ENCODE data around the gene NEURL3. TPM values are rescaled to one million over a fixed set of nuclear protein-coding genes. Genes with fewer than 3 reads are reported as not detected.

NEURL3 gene
- total and polyA plus RNA-seq, 2 donors (not counting 3 experiments of a cell fraction or from before 2014, with no cell fraction given): not detected

DNA sequence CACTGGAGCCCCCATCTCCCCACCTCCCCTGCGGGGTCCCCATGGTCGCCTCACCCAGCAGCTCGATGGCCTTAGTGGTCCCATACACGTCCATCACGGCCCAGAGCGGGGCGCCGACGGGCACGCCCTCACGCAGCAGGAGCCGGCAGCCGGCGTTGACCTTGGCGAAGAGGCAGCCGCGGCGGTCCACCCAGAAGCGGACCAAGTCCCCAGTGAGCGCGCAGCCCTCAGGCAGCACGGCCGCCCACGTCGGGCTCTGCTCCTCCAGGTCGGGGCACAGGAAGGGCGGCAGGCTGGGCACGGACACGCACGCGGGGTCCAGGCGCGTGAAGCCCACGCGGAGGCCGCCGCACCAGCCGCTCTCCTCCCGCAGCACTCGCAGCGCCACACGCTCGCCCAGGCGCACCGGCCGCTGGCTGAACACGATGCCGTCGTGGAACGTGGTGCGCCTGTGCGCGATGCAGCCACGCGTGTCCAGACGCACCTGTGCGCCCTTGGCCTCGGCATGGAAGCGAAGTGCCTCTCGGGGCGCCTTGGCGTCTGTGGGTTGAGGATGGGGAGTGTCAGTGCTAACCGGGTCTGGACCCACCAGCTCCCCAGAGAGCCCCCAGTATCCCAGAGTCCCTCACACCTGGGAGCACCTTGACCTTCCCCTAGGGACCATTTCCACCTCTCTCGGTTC is 4.6 kb downstream of the NEURL3 start:
- Histone ChIP-seq H3K79me2 (ENCODE audit: control insufficient read depth, insufficient read depth, low read length) (no peaks in the 10 kb centered on the region), H3K27me3 (ENCODE audit: control insufficient read depth in 2 of 2, insufficient read depth in 2 of 2, low read length in 2 of 2) (peaks cover 34 to 39% of the 10 kb centered on the region in 2 experiments), H2AFZ (ENCODE audit: low read depth, low read length) (no peak overlapping the region), H3K27ac (ENCODE audit: insufficient read depth, low read depth, low read length) (no peak overlapping the region), H3K36me3 (ENCODE audit: control insufficient read depth in 2 of 2, extremely low read depth in 1 of 2, insufficient read depth in 2 of 2, low read length in 2 of 2) (no peaks in the 10 kb centered on the region), H3K9me3 (replicated peaks; ENCODE audit: control insufficient read depth, insufficient read depth, low read length) (no peaks in the 10 kb centered on the region), H3K4me3 (replicated peaks in 1 of 3; ENCODE audit: insufficient read depth in 1 of 3, low read depth in 1 of 3, low read length in 3 of 3) (no peak overlapping the region), H4K20me1 (replicated peaks; ENCODE audit: control insufficient read depth, extremely low read depth, insufficient read depth, low read length) (no peaks in the 10 kb centered on the region), H3K4me1 (ENCODE audit: control insufficient read depth, extremely low read depth, insufficient read depth, low read length) (no peaks in the 10 kb centered on the region), H3K9ac (replicated peaks; ENCODE audit: extremely low read depth, insufficient read depth, low read length) (no peak overlapping the region), H3K9me1 (replicated peaks; ENCODE audit: control insufficient read depth, extremely low read depth, insufficient read depth, low read length) (no peaks in the 10 kb centered on the region), H3K4me2 (ENCODE audit: insufficient read depth, low read length) (no peak overlapping the region)
- no peak for DNase-seq (ENCODE audit: low read depth, low spot score)
- dilution Hi-C loops (cut with MboI; ENCODE audit: extremely low pct_ligation_motif_present, low sequenced_read_pairs) (no loop called here), intact Hi-C loops (cut with micrococcal nuclease) (loop anchor here (10.0 kb wide), 1 partner anchor 296 kb away; the partner anchor contains the start of gene STARD7)
- FAIRE-seq: no peak
- CTCF ChIA-PET: no interaction called here
- peak; percentile 74 for TF ChIP-seq EZH2 (IDR thresholded peaks at IDR 0.05; ENCODE audit: borderline replicate concordance, low read depth, low read length, severe bottlenecking)
- TF ChIP-seq, protein P1, sequence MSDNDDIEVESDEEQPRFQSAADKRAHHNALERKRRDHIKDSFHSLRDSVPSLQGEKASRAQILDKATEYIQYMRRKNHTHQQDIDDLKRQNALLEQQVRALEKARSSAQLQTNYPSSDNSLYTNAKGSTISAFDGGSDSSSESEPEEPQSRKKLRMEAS (IDR thresholded peaks at IDR 0.05; ENCODE audit: insufficient read depth, insufficient read length): no peak
- POLR2A ChIA-PET: no interaction called here
- BruUV-seq (replicated peaks): no TSS peak

DNA sequence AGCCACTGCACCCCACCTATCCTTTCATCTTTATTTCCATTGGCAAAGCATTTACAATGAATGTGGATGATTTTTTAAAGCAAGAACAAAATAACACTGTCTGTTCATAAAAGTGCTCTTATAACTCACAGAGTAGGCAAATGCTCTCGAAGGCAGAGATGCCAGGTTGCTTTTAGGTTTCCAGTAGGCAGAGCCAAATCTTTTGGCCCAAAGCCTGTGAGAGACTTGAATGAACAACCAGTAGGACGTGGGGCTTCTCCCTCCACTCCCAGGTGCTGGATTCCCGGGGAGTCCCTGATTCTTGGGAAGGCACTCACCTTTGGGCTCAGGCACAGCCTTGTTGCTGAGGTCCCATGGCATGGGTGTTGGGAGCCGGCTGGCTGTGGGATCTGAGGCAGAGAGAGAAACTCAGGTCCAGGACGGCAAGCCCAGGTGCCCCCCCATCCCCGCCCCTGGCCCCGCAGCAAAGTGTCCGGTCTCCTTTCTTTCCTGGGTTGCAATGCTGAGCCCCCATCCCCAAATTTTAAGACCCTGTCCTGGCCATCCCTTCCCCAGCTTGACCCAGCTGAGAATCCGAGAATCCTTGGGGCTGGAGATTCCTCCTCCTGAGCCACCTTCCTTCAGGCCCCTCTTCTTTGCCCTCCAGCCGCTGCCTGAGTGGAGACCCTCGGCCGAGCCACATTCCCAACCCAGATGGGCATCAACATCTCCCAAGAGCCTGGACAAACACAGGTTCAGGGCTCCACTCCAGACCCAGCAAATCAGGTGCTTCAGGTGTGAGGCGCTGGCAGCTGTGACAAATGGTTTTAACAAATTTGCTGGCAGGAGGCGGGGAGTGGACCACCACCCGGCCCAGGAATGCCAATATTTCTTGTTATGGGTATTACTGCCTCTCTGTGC is 5.8 kb downstream of the NEURL3 start:
- Histone ChIP-seq H2AFZ (ENCODE audit: low read depth, low read length) (no peak overlapping the region), H3K4me2 (ENCODE audit: insufficient read depth, low read length) (no peak overlapping the region), H3K4me1 (ENCODE audit: control insufficient read depth, extremely low read depth, insufficient read depth, low read length) (no peaks in the 10 kb centered on the region), H3K36me3 (ENCODE audit: control insufficient read depth in 2 of 2, extremely low read depth in 1 of 2, insufficient read depth in 2 of 2, low read length in 2 of 2) (no peaks in the 10 kb centered on the region), H3K9me1 (replicated peaks; ENCODE audit: control insufficient read depth, extremely low read depth, insufficient read depth, low read length) (no peaks in the 10 kb centered on the region), H4K20me1 (replicated peaks; ENCODE audit: control insufficient read depth, extremely low read depth, insufficient read depth, low read length) (no peaks in the 10 kb centered on the region), H3K4me3 (replicated peaks in 1 of 3; ENCODE audit: insufficient read depth in 1 of 3, low read depth in 1 of 3, low read length in 3 of 3) (no peak overlapping the region), H3K9ac (replicated peaks; ENCODE audit: extremely low read depth, insufficient read depth, low read length) (no peak overlapping the region), H3K79me2 (ENCODE audit: control insufficient read depth, insufficient read depth, low read length) (no peaks in the 10 kb centered on the region), H3K27me3 (ENCODE audit: control insufficient read depth in 2 of 2, insufficient read depth in 2 of 2, low read length in 2 of 2) (peaks cover 37 to 50% of the 10 kb centered on the region in 2 experiments), H3K27ac (ENCODE audit: insufficient read depth, low read depth, low read length) (no peak overlapping the region), H3K9me3 (replicated peaks; ENCODE audit: control insufficient read depth, insufficient read depth, low read length) (no peaks in the 10 kb centered on the region)
- DNase-seq (ENCODE audit: low read depth, low spot score): no peak
- BruUV-seq (replicated peaks): no TSS peak
- intact Hi-C loops (cut with micrococcal nuclease) (no loop called here), dilution Hi-C loops (cut with MboI; ENCODE audit: extremely low pct_ligation_motif_present, low sequenced_read_pairs) (no loop called here)
- ChIA-PET CTCF (no interaction called here), POLR2A (no interaction called here)
- no peak for FAIRE-seq
- TF ChIP-seq GATA2 (IDR thresholded peaks at IDR 0.05; ENCODE audit: insufficient read depth, insufficient read length, low read depth, low read length) (no peak), MYC (IDR thresholded peaks at IDR 0.05; ENCODE audit: low read depth, low read length) (no peak), EZH2 (IDR thresholded peaks at IDR 0.05; ENCODE audit: borderline replicate concordance, low read depth, low read length, severe bottlenecking) (no peak), POLR2A (IDR thresholded peaks at IDR 0.05; ENCODE audit: low read depth, low read length) (no peak), JUN (IDR thresholded peaks at IDR 0.05; ENCODE audit: borderline replicate concordance, insufficient read depth, insufficient read length, low read depth) (no peak), POLR2AphosphoS5 (IDR thresholded peaks at IDR 0.05; ENCODE audit: insufficient read depth, low read depth, low read length) (no peak), FOS (IDR thresholded peaks at IDR 0.05; ENCODE audit: borderline replicate concordance, insufficient read depth, low read length) (no peak)
- TF ChIP-seq, protein P2, sequence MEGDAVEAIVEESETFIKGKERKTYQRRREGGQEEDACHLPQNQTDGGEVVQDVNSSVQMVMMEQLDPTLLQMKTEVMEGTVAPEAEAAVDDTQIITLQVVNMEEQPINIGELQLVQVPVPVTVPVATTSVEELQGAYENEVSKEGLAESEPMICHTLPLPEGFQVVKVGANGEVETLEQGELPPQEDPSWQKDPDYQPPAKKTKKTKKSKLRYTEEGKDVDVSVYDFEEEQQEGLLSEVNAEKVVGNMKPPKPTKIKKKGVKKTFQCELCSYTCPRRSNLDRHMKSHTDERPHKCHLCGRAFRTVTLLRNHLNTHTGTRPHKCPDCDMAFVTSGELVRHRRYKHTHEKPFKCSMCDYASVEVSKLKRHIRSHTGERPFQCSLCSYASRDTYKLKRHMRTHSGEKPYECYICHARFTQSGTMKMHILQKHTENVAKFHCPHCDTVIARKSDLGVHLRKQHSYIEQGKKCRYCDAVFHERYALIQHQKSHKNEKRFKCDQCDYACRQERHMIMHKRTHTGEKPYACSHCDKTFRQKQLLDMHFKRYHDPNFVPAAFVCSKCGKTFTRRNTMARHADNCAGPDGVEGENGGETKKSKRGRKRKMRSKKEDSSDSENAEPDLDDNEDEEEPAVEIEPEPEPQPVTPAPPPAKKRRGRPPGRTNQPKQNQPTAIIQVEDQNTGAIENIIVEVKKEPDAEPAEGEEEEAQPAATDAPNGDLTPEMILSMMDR (IDR thresholded peaks at IDR 0.05; ENCODE audit: extremely low read depth in 1 of 2, insufficient read depth in 1 of 2, low read depth in 1 of 2, low read length in 2 of 2): no peak
- TF ChIP-seq, protein P1 (IDR thresholded peaks at IDR 0.05; ENCODE audit: insufficient read depth, insufficient read length): no peak

Measured in endothelial cell of umbilical vein (primary cell).